ENCODE measurements around the gene LUZP2.

The LUZP2 gene

DNA sequence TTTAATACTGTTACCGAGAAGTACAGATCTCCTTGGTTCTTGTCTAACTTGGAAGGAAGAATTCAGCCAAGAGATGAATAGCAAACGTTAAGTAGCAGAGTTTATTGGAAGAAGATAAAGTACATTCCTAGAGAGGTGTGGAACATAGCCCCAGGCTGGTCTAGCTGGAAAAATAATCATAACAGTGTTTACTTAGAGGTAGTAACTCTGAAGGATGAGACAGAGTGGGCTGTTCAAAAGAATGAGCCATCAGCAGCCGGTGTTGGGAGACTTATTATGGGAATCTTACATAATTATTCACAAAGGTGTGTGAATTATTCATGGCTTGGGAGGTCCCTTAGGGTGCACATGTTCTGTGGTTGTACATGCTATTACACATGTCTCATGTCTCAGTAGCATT, 276.5 kb downstream of the LUZP2 start:
- no peak overlapping the region for H3K4me3 ChIP-seq (ENCODE audit: low read depth in 1 of 2, low read length in 2 of 2)
- no peaks in the 10 kb centered on the region for H3K9me3 ChIP-seq (ENCODE audit: control insufficient read depth in 1 of 2, low read length in 2 of 2)
- no peak overlapping the region for H3K9ac ChIP-seq (ENCODE audit: low read depth in 1 of 2, low read length in 2 of 2)
- no peak overlapping the region for H3K27ac ChIP-seq (ENCODE audit: low read depth, low read length)
- no peaks in the 10 kb centered on the region for H3K4me1 ChIP-seq (ENCODE audit: control insufficient read depth in 1 of 2, insufficient read depth in 2 of 2, low read length in 2 of 2)
- H3K36me3 ChIP-seq (ENCODE audit: control insufficient read depth in 1 of 2, insufficient read depth in 2 of 2, low read length in 2 of 2) = no peaks in the 10 kb centered on the region
- no peaks in the 10 kb centered on the region for H3K27me3 ChIP-seq (ENCODE audit: control insufficient read depth in 1 of 2, insufficient read depth in 2 of 2, low read length in 2 of 2)

DNA sequence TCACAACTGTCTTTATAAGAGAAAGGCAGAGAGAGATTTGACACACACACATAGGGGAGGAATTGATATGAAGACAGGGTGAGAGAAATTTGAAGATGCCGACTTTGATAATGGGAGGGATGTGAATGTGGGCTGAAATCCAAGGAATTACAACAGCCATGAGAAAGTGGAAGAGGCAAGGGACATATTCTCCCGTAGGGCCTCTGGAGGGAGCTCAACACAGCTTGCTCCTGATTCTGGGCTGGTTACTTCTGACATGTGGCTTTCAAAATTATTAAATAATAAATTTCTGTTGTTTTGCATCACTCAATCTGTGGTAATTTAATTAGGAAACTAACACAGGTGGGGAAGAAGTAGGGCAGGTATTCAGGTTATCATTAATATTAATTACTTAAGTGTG, 282.9 kb downstream of the LUZP2 start:
- no peaks in the 10 kb centered on the region for H3K27me3 ChIP-seq (ENCODE audit: control insufficient read depth in 1 of 2, insufficient read depth in 2 of 2, low read length in 2 of 2)
- H3K4me1 ChIP-seq (ENCODE audit: control insufficient read depth in 1 of 2, insufficient read depth in 2 of 2, low read length in 2 of 2) = no peaks in the 10 kb centered on the region
- H3K27ac ChIP-seq (ENCODE audit: low read depth, low read length) = no peak overlapping the region
- H3K36me3 ChIP-seq (ENCODE audit: control insufficient read depth in 1 of 2, insufficient read depth in 2 of 2, low read length in 2 of 2) = no peaks in the 10 kb centered on the region
- H3K9ac ChIP-seq (ENCODE audit: low read depth in 1 of 2, low read length in 2 of 2) = no peak overlapping the region
- no peaks in the 10 kb centered on the region for H3K9me3 ChIP-seq (ENCODE audit: control insufficient read depth in 1 of 2, low read length in 2 of 2)
- no peak overlapping the region for H3K4me3 ChIP-seq (ENCODE audit: low read depth in 1 of 2, low read length in 2 of 2)

DNA sequence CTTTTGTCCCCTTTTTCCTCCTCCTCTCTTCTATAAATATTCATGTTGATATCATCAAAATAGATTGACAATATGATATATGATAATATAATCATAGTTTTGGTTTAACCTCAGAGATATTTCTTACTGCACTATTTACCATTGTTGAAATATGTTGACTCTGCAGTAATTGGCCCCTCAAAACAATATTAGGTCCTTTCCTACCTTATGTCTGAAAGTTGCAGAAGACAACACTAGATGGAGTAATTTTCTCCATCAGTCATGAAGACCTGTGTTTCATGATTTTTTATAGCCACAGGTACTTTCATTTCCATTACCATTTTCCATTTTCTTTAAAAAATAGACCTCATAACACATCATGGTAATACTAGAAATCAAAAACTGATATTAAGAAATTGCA, 284.4 kb downstream of the LUZP2 start:
- no peak overlapping the region for H3K27ac ChIP-seq (ENCODE audit: low read depth, low read length)
- H3K27me3 ChIP-seq (ENCODE audit: control insufficient read depth in 1 of 2, insufficient read depth in 2 of 2, low read length in 2 of 2) = no peaks in the 10 kb centered on the region
- H3K4me3 ChIP-seq (ENCODE audit: low read depth in 1 of 2, low read length in 2 of 2) = no peak overlapping the region
- no peak overlapping the region for H3K9ac ChIP-seq (ENCODE audit: low read depth in 1 of 2, low read length in 2 of 2)
- H3K36me3 ChIP-seq (ENCODE audit: control insufficient read depth in 1 of 2, insufficient read depth in 2 of 2, low read length in 2 of 2) = no peaks in the 10 kb centered on the region
- no peaks in the 10 kb centered on the region for H3K4me1 ChIP-seq (ENCODE audit: control insufficient read depth in 1 of 2, insufficient read depth in 2 of 2, low read length in 2 of 2)
- no peaks in the 10 kb centered on the region for H3K9me3 ChIP-seq (ENCODE audit: control insufficient read depth in 1 of 2, low read length in 2 of 2)

DNA sequence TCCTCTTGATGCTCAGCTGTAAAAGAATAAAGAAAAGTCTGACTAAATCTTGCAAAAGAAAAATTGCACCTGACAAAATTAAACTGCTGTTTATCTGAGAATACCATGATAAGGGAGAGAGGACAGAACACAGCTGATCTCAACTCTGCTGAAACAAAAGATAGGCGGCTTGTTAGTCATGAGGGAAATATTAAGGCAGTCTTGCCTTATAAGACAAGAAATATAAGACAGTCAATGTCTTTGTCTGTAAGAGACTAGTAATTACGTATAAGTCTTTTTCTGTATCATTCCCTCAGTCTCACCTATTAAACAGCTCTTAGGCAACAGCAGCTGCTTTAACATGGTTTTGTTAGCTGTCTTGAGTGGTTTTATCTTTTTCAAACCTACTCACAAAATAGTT, 296.6 kb downstream of the LUZP2 start:
- H3K9me3 ChIP-seq (ENCODE audit: control insufficient read depth in 1 of 2, low read length in 2 of 2) = no peaks in the 10 kb centered on the region
- no peaks in the 10 kb centered on the region for H3K27me3 ChIP-seq (ENCODE audit: control insufficient read depth in 1 of 2, insufficient read depth in 2 of 2, low read length in 2 of 2)
- H3K36me3 ChIP-seq (ENCODE audit: control insufficient read depth in 1 of 2, insufficient read depth in 2 of 2, low read length in 2 of 2) = no peaks in the 10 kb centered on the region
- no peak overlapping the region for H3K4me3 ChIP-seq (ENCODE audit: low read depth in 1 of 2, low read length in 2 of 2)
- no peak overlapping the region for H3K27ac ChIP-seq (ENCODE audit: low read depth, low read length)
- H3K4me1 ChIP-seq (ENCODE audit: control insufficient read depth in 1 of 2, insufficient read depth in 2 of 2, low read length in 2 of 2) = no peaks in the 10 kb centered on the region
- no peak overlapping the region for H3K9ac ChIP-seq (ENCODE audit: low read depth in 1 of 2, low read length in 2 of 2)

DNA sequence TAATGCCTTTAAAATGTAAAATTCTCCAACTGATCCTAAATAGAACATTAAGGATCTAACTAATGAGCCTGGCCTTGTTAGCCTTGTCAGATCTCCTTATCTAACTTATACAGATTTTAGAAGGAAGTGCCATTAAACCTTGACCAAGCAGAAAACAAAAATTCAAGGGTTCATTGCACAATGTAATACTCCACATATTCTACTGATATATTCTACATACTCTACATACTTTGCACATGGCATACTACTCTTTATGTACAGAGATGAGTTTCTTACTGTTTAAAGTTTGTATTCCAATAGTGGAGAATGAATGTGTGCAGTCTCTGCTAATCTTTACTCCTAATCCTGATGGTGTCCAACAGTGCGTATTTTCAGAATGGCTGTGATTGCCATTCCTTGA, 297.2 kb downstream of the LUZP2 start:
- no peak overlapping the region for H3K9ac ChIP-seq (ENCODE audit: low read depth in 1 of 2, low read length in 2 of 2)
- H3K4me3 ChIP-seq (ENCODE audit: low read depth in 1 of 2, low read length in 2 of 2) = no peak overlapping the region
- no peaks in the 10 kb centered on the region for H3K27me3 ChIP-seq (ENCODE audit: control insufficient read depth in 1 of 2, insufficient read depth in 2 of 2, low read length in 2 of 2)
- H3K4me1 ChIP-seq (ENCODE audit: control insufficient read depth in 1 of 2, insufficient read depth in 2 of 2, low read length in 2 of 2) = no peaks in the 10 kb centered on the region
- no peaks in the 10 kb centered on the region for H3K36me3 ChIP-seq (ENCODE audit: control insufficient read depth in 1 of 2, insufficient read depth in 2 of 2, low read length in 2 of 2)
- H3K27ac ChIP-seq (ENCODE audit: low read depth, low read length) = no peak overlapping the region
- no peaks in the 10 kb centered on the region for H3K9me3 ChIP-seq (ENCODE audit: control insufficient read depth in 1 of 2, low read length in 2 of 2)

DNA sequence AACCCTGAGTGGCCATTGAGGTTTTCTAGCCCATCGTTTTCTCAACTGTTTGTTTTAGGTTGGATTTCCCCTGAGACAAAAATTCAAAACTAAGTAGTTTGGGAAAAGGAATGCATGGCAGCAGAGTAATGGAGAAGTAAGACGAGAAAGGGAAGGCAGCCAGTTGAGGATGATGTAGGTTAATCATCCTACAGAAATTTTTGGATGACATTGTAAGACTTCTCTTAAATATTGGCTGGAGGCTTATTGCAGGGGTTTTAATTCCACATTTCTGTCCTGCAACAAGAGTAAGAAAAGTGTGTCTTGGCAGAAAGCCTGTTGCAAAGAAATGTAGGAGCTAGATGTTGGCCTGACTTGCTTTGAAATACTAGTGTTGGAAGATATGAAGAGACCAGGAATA, 308.8 kb downstream of the LUZP2 start:
- H3K27me3 ChIP-seq (ENCODE audit: control insufficient read depth in 1 of 2, insufficient read depth in 2 of 2, low read length in 2 of 2) = no peaks in the 10 kb centered on the region

DNA sequence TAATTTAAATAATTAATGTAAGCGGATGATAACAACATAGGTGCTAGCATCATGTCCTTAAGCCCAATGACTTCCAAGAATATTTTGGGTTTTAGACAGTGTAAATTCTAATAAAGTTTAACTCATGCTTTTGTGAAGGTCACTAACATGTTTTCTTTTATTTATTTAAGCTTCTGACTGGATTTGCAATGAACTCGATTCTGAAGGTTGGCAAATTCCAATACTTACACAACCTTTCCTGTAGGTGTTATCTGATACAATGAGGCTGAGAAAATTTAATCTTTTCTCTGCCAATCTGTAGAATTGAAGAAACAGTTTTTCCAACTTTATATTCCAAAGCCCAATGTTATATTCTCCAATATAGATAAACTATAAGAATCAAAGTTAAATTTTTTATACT, 311.3 kb downstream of the LUZP2 start:
- Histone ChIP-seq H3K27ac (ENCODE audit: low read depth, low read length) (no peak overlapping the region), H3K4me1 (ENCODE audit: control insufficient read depth in 1 of 2, insufficient read depth in 2 of 2, low read length in 2 of 2) (no peaks in the 10 kb centered on the region), H3K27me3 (ENCODE audit: control insufficient read depth in 1 of 2, insufficient read depth in 2 of 2, low read length in 2 of 2) (no peaks in the 10 kb centered on the region), H3K9ac (ENCODE audit: low read depth in 1 of 2, low read length in 2 of 2) (no peak overlapping the region), H3K4me3 (ENCODE audit: low read depth in 1 of 2, low read length in 2 of 2) (no peak overlapping the region), H3K9me3 (ENCODE audit: control insufficient read depth in 1 of 2, low read length in 2 of 2) (peaks cover 2 to 5% of the 10 kb centered on the region in 2 donors), H3K36me3 (ENCODE audit: control insufficient read depth in 1 of 2, insufficient read depth in 2 of 2, low read length in 2 of 2) (no peaks in the 10 kb centered on the region)

More for the DNA sequence above, 308.8 kb downstream of the LUZP2 start:
- H3K36me3 ChIP-seq (ENCODE audit: control insufficient read depth in 1 of 2, insufficient read depth in 2 of 2, low read length in 2 of 2) = no peaks in the 10 kb centered on the region
- no peaks in the 10 kb centered on the region for H3K4me1 ChIP-seq (ENCODE audit: control insufficient read depth in 1 of 2, insufficient read depth in 2 of 2, low read length in 2 of 2)
- H3K9me3 ChIP-seq (ENCODE audit: control insufficient read depth in 1 of 2, low read length in 2 of 2) = peaks cover 2 to 5% of the 10 kb centered on the region in 2 donors
- no peak overlapping the region for H3K9ac ChIP-seq (ENCODE audit: low read depth in 1 of 2, low read length in 2 of 2)
- H3K27ac ChIP-seq (ENCODE audit: low read depth, low read length) = no peak overlapping the region
- H3K4me3 ChIP-seq (ENCODE audit: low read depth in 1 of 2, low read length in 2 of 2) = no peak overlapping the region

DNA sequence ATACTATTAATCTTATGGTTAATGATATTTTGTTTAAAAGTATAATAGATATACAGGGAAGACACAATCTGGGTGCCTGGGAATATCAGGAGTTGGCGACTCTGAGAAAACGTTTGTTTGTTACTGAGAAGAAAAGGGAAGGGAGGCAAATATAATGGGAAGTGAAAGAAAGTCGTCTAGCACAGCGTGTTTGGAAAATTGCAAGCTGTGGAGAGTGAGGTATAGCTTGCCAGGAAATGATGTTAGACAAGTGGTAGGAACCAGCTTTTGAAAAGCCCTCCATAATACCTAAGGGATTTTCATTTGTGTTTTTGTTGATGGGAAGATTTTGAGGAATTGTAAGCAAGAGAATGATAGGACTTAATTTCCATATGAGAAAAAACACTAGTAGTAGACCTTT, 322.2 kb downstream of the LUZP2 start:
- no peak overlapping the region for H3K4me3 ChIP-seq (ENCODE audit: low read depth in 1 of 2, low read length in 2 of 2)
- H3K9ac ChIP-seq (ENCODE audit: low read depth in 1 of 2, low read length in 2 of 2) = no peak overlapping the region
- H3K4me1 ChIP-seq (ENCODE audit: control insufficient read depth in 1 of 2, insufficient read depth in 2 of 2, low read length in 2 of 2) = no peaks in the 10 kb centered on the region
- no peaks in the 10 kb centered on the region for H3K27me3 ChIP-seq (ENCODE audit: control insufficient read depth in 1 of 2, insufficient read depth in 2 of 2, low read length in 2 of 2)
- no peaks in the 10 kb centered on the region for H3K36me3 ChIP-seq (ENCODE audit: control insufficient read depth in 1 of 2, insufficient read depth in 2 of 2, low read length in 2 of 2)
- no peak overlapping the region for H3K27ac ChIP-seq (ENCODE audit: low read depth, low read length)
- H3K9me3 ChIP-seq (ENCODE audit: control insufficient read depth in 1 of 2, low read length in 2 of 2) = no peaks in the 10 kb centered on the region

DNA sequence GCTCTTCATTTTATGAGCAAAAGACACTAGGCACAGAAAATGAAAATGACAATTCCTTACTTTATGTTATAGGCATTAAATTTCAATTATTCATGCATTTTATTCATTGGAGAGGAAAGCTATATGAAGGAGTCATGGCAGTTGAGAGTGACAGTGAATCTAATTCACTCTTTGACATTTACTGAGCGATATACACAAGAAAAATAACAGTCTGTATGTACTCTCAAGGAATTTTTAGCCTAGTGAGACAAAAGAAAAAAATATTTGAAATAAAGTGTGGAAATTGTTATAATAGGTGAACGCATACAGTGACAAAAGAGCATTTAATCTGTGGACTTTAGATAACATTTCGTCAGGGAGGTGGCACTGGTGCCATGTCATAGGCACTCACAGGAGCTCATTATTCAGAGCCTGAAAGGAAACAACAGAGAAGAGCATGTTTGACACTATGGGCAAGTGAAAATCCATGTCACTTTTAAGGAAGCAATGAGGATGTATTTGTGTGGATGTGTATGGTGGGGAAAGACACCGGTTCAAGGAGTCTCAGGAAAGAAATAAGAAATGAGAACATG, 323.1 kb downstream of the LUZP2 start:
- Histone ChIP-seq H3K9ac (ENCODE audit: low read depth in 1 of 2, low read length in 2 of 2) (no peak overlapping the region), H3K27ac (ENCODE audit: low read depth, low read length) (no peak overlapping the region), H3K27me3 (ENCODE audit: control insufficient read depth in 1 of 2, insufficient read depth in 2 of 2, low read length in 2 of 2) (no peaks in the 10 kb centered on the region), H3K4me1 (ENCODE audit: control insufficient read depth in 1 of 2, insufficient read depth in 2 of 2, low read length in 2 of 2) (no peaks in the 10 kb centered on the region), H3K9me3 (ENCODE audit: control insufficient read depth in 1 of 2, low read length in 2 of 2) (no peaks in the 10 kb centered on the region), H3K4me3 (ENCODE audit: low read depth in 1 of 2, low read length in 2 of 2) (no peak overlapping the region), H3K36me3 (ENCODE audit: control insufficient read depth in 1 of 2, insufficient read depth in 2 of 2, low read length in 2 of 2) (no peaks in the 10 kb centered on the region)

DNA sequence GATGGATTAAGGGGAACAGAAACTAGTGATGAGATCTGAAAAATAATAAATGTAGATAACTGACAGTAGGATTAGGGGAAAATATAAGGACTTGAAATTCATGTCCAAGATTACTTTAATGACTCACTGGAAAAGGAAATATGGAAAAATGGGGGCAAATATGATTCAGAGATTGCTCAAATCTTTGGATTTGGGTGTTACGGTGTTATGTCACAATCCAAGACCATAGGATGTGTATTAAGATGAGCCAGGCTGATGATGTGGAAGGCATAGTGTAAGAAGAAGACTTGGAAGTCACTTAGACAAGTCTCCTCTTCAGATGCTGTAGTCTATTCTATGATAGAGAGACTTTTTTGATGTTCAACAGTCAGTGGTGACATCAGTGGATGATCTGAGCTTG, 323.7 kb downstream of the LUZP2 start:
- no peaks in the 10 kb centered on the region for H3K4me1 ChIP-seq (ENCODE audit: control insufficient read depth in 1 of 2, insufficient read depth in 2 of 2, low read length in 2 of 2)
- no peaks in the 10 kb centered on the region for H3K27me3 ChIP-seq (ENCODE audit: control insufficient read depth in 1 of 2, insufficient read depth in 2 of 2, low read length in 2 of 2)
- H3K4me3 ChIP-seq (ENCODE audit: low read depth in 1 of 2, low read length in 2 of 2) = no peak overlapping the region
- no peaks in the 10 kb centered on the region for H3K9me3 ChIP-seq (ENCODE audit: control insufficient read depth in 1 of 2, low read length in 2 of 2)
- no peaks in the 10 kb centered on the region for H3K36me3 ChIP-seq (ENCODE audit: control insufficient read depth in 1 of 2, insufficient read depth in 2 of 2, low read length in 2 of 2)
- H3K9ac ChIP-seq (ENCODE audit: low read depth in 1 of 2, low read length in 2 of 2) = no peak overlapping the region
- H3K27ac ChIP-seq (ENCODE audit: low read depth, low read length) = no peak overlapping the region

All from duodenal mucosa (tissue), 2 donors.